HG02588 (cell line): ENCODE results near the gene NPAS3.

Experiments
- ATAC-seq: cut with Tn5 transposase; IDR thresholded peaks from one replicate; pipeline ENCODE4 v1.9.1; 2021; ENCODE audit warnings: mild to moderate bottlenecking, moderate library complexity; ENCODE audit not compliant: unreplicated experiment

The NPAS3 gene

DNA sequence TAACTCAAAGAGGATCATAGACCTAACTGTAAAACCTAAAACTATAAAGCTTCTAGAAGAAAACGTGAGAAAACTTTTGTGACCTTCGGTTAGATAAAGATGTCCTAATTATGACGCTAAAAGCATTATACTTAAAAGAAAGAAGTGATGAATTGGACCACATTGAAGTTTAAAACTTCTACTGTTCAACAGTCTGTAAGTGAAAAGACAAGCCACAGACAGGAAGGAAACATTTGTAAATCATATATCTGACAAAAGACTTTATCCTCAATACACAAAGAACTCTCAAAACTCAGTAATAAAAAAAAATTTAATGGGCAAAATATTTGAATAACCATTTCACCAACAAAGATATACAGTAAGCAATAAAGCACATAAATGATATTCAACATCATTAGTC lies 667.9 kb downstream of the NPAS3 start:
- no peak for ATAC-seq

DNA sequence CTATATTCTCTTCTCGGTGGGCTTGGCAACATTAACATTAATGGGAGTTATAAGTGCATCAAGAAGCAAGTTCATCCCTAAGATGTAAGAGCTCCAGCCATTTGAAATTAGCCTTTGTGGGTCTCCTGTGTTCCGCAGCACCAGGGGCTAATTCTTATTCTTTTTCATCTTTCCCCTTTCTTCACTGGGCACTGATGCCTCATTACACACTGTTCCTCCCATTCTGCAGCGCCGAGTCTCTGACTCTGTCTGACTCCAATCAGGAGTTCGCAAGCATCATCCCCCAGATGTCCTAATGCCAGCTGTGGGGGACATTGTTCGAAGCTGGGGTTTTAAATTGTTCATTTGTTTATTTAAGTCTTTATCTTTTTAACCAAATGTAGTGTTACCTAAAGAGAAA lies 670.9 kb downstream of the NPAS3 start:
- no peak for ATAC-seq

DNA sequence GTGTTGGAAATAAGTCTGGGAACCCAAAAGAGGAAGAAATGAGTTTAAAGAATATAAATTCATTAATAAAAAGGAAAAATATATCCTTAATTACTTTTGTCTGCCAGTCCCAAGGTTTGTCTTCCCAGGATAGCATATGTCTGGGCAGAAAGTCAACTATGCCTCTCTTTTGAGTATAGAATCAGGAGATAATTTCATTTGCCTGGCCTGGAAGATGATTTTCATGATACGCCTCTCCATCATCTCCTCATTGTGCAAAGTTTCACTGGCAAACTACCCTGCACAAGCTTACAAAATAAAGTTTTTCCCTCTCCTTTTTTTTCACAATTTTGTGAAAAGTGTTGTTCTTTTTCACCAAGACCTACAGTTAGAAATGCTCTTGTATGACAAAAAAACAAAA lies 671.4 kb downstream of the NPAS3 start:
- no peak for ATAC-seq

DNA sequence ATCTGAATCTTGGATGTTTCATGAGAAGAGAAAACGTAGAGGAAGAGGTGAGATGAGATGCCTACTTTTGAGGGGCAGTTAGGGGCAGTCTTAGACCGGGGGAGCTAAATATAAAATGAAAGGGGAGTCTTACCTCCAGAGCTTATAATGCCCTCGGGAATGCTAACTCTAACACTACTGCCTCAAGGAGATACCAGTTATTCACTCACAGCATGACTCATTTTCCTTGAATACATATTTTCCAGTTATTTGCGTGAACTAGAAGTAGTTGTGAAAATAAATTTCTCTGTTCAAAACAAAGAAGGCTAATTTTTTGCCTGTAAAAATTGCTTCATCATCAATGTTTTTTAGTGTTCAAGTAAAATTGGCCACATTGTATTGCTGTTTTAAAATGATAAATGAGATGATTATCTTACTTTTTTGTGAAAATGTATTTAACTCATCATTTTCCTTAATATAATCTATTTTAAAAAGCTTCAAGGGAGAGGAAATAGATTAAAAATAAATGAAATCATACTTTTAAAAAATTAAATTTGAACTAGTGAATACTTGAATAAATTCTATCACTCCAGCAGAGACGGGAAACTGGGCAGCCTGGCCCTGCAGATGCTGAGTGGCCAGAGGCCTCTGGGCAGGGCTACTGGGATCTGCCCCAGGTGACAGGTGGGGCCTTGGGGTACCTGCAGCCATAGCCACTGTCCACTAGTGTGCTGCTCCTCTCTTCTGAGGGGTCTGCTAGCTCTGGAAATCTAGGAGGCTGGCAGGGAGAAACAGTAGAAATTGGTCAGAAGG lies 672.9 kb downstream of the NPAS3 start:
- ATAC-seq = no peak

DNA sequence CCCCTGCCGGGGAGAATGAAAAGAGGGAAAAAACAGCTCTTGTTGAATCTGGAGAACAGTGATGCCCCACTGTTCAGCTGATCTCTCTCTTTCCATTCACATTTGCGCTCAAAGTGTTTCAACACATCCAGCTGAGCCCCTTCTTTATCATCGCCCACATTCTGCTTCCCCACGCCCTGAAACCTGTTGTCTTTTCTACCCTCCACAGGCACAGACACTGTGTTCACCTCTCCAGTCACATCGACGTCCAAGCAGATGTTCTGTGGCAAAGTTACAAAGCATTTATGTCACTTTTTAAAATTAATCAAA lies 673.5 kb downstream of the NPAS3 start:
- no peak for ATAC-seq

DNA sequence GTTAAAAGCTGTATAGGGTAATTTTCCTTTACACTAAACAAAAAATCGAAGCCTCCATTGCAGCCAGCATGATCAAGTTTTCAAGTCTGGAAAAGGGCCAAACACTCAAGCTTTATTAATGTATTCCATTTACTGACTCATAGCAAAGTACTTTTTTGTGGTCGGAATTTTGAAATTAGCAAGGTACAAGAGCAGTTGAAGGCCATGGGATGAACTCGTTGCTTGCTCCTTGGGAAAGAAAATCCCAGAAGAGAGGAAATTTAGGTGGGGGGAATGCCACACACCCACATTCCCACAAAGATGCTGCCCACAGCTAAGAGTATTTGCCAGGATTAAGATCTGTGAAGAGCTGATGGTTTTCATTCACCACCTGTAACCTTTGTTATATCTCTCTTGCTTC lies 678.5 kb downstream of the NPAS3 start:
- no peak for ATAC-seq

DNA sequence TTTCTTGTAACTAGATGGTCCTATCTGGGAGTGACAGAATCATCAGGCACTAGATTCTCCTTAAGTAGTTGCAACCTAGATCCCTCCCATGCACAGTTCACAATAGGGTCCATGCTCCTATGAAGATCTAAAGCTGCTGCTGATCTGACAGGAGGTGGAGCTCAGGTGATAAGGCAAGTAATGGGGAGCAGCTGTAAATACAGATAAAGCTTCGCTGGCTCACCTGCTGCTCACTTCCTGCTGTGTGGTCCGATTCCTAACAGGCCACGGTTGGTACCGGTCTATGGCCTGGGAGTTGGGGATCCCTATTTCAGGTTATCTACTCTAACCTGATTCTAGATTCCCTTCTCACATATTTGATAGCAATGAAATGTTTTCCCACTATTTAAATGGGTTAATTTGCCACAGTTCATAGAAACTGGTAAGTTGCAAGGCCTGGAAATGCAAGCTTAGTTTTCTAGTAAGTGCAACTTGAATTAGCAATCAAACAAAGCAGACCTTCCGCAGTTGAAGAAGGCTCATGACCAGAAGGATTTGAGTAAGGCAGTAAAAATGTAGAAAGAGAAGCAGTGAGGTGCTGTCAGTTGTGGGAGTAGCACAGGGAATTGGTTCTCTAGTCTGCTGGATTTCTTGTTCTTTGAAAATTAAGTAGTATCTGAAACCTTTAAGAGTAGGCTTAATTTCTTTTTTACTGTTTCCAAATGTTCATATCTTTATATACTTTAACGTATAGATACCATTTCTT lies 679.9 kb downstream of the NPAS3 start:
- no peak for ATAC-seq

DNA sequence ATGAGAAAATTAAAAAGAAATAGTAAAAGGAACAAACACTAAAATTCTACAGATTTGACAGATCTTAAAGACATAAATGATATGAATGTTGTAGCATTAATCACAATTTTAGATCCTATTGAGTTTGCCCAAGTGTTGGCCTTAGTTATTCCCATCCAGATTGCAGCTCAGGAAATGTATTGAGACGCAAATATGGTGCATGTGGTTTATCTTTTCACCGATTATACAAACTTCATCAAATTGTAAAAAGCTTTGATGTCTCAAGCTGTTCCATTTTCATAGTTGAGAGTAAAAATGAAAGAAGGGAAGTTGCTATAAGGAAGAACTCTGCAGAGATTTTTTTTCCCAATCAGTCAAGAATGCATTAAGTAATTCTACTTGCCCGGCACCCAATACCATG lies 683.8 kb downstream of the NPAS3 start:
- ATAC-seq = no peak

DNA sequence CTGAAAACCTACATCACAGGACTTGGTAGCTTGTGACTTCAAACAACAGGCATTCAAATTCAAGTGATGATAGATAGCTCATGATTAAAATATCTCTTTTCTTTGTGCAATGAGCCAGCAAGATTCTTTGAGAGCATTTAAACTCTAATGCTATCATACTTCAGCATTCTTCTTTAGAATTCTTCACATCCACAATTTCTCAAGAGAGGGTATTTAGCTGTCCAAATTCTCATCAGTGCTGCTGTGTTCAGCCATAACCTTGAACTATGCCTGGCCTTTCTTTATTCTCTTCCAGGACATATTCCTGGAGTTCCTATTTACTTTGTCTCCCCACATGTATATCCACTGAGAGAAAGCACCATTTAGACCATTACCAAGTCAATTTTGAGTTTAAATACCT lies 691.1 kb downstream of the NPAS3 start:
- no peak for ATAC-seq

DNA sequence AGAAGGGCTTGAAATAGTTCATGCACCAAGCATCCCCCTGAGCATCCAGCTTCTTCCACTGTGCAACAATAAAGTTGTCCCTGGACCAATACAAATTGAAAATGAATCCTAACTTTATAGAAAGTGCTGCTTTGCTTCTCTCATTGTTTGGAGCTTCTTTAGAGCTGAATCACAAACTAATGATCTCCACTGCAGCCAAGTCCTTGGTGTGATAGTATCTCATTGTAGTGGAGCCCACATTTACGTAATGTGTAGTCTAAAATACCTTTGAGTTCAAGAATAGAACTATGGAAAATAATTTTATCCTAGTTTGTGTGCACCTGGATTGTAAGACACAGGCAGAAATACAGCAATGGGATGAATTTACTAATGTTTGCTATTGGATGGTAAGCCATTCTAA lies 692.3 kb downstream of the NPAS3 start:
- no peak for ATAC-seq

DNA sequence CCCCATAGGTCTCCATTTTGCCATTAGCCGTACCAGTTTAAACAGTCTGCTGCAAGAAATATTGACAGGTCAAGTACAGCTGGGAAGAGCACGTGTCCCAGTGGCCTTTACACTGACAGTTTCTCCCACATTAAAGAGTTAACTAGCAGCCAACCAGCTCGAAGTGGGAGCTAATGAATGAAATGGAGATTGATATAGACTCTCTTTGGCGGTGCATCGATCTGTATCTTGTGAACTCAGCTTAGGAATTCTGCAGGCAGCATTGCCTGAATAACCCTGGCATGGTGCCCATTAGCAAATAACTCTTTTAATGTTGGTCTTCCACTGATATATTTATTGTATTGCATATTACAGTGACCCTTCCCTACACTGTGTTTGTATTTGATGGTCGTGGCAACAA lies 692.8 kb downstream of the NPAS3 start:
- no peak for ATAC-seq

DNA sequence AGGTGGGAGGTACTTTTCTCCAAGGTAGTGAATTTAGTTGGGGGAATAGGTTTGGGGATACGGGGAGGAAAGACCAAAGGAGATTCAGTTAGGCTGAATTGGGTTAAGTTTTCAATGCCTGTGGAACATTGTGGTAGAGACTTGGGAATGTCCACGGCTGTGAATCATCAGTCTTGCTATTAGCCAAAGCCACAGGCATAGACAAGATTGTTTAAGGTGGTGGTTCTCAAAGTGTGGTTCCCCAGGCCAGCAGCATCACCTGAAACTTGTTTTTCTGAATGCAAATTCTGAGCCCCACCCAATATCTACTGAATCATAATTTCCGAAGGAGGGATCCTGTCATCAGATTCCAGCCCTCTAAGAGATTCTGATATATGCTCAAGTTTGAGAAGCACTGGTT lies 696.0 kb downstream of the NPAS3 start:
- ATAC-seq = no peak

DNA sequence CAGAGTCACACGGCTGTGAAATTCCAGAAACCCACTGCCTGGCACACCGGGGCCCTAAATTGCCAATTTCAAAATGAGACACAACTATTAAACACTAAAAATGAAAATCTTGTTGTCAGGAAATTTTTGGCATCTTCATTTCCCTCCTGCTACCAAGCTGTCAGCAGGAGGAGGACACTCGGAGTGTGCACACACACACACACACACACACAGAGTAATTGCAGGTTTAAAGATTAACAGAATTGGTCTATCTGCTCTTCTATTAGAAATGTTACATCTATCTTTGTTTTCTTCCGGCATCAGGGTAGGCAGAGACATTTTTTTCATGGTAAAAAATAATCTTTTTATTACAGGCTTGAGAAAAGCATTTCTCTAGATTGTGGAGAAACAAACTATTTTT lies 698.0 kb downstream of the NPAS3 start:
- no peak for ATAC-seq

DNA sequence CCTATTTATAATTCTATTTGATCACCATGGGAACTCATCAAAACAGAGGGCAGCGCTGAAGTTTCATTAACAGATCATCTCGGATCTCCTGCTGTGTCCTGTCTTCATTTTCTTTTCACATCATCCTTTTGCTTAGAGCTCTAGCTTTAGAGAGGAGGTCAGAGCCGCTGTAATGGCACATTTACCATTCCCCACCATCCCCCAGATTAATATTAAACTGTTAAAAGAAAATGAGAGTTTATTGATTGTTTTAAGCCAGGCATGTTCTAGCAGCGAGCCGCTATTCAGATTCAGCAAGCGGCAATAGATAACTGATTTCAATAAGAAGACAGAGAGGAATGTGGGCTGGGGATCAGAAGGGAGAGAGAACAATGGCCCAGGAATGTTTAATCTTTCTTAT lies 703.4 kb downstream of the NPAS3 start:
- no peak for ATAC-seq

DNA sequence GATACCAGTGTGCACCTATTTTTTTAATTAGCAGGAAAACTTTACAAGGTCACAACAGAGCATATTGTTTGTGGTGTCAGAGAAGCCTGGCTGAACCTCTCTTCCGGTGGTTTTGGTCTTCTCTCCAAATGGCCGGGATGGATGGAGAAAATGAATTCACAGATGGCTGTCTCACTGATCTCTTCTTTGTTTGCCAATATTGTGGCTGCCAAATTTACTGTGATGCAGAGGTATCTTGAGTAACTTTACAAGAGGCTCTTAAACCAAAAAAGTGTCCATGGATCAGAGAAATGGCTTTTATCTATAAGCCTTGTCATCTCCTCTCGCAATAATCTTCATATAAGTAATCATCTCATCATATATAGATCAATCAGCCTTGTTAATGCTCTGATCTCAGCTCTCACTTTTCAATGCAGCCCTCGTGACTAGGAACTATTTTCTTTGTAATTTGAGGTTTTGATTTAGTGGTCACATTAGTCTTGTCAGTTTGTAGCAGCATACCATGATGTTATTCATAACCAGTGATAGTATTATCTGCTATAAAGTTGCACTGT lies 704.1 kb downstream of the NPAS3 start:
- ATAC-seq = no peak

DNA sequence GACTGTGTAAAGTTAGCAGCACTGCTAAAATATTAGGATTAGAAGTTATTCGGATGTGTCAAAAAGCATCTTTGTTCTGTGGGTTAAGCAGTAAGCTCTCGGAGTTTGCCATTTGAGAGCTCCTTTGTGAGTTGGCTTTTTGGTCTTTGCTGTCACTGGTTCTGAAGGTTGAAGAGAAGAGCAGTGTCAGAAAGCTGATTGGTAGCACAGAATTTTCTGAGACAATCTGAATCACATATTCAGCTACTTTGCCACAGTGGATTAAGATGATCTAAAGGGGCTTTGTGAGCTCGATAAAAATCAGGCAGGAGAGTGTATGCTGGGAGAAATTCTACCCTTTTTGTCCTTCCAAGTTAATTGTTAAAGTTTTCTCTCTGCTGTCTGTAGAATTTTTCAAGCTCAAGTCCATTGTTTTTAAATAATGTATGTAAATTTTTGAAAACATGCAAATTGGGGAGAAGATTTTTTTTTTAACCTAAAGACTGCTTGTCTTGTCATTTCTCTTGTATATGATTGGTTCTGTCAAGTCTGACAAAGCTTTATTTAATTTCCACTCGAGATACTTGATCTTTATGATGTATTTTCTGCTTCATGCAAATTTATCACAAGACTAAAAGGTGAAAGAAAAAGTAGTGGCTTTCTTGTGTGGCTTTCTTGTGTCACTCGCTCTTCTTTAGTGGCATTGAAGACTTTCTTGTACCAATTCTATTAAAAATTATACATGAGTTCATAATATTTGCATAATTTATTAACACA lies 704.9 kb downstream of the NPAS3 start:
- ATAC-seq = no peak

DNA sequence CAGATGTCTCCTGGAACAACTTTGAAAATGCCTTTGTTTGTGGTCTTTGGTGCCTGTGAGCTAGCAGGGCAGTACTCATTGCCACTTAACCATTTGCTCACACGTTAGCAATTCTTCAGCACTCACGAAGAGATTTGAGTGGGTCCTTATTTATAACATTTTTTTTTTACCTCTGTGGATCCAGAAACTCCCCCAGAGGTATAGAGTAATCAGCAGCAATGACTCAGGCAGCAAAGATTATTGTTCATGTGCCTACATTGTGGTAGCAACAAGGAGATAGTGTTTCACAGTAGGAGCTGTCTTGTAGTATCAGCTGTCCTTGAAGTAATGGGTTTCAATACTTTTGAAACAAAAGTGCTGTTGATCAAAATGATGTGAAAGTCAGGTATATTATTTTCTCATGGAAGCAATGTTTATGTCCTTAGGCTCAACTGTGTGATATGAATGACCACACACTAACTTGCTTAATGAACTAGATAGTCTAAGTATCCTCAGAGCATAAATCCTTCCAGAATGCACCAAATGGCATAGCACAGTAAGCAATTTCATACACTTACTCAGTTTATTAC lies 708.1 kb downstream of the NPAS3 start:
- ATAC-seq = no peak

DNA sequence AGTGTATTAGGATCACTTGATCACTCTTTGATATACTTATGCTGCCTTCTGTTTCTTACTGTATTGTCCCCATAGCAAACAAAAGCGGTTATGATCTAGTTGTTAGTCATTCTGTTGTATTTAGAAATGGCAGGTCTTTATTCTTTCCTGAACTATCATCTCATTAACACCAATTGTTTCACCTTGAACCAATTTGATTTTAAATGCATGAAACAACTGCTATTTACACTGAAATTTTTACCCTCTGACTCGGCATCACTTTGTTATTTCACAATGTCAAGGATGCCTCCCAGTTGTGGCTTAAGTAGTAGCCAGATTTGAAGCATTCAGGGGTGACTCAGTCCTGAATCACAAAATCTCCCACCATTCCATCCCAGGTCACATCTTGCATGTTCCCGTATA lies 708.7 kb downstream of the NPAS3 start:
- no peak for ATAC-seq

DNA sequence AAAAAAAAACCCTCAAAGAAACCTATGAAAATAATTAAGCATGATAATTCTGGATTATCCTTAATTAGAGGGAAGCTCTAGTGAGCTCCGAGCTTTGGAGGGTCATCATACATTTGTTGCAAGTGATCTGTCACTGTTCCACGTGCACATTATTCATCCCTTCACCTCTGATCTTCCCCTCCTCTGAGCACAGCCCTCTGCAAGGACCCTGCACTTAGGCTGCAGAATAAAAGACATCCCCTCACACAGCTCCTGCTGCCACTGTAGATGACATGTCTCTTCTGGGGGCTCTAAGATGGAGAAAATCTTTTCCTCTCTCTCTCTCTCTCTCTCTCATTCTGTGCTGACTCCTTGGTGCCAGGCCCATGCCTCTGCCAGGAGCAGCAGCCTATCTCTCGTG lies 711.8 kb downstream of the NPAS3 start:
- ATAC-seq = no peak

DNA sequence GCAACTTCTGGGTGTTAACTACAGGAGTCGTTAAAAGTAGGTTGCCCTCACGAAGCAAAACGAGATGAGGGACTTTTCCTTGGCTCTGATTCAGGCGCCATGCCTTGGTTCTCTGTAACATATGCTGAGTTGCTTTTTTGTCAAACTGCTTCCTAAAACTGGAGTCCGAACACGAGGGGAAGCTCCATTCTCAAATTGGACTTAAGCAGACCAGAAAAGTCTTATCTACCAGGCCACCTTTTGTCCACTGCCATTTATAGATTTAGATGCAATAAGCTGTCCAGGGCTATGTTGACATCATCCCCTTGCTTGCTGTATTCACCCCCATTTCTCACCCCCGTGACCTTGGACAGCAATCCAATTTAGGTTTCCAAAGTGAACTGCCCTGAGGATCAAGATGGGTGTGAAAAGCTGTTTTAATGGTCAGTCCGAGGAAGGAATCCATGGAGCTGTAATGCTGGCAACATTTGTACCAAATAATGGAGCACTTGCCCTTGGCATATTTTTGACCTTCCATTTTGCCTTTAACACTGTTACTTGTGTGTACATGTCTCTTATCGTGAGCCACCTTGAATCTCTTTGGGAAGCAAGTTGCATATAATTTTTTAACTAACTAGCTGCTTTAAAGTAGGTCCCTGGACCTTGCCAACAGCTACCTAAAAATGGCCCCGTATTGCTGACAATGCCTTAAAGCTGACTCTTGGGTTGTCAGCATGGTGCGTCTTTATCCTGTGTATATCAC lies 714.1 kb downstream of the NPAS3 start:
- ATAC-seq = no peak

DNA sequence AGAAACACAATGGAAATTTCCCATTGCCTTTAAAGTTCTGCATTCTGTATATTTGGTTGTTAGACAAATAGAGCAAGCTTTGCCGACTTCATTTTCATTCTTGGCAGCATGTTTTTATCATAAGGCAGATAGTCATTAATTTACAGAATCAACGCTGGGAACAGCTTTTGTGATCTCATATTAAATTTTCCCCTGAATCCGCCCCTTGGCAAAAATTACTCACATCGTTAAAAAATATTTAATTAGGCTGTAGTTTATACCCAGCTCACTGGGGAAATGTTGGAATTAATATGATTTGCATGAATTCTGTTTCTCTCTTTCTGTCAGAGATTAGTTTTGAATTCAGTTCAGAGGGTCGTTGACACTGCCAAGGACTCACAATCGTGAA lies 714.6 kb downstream of the NPAS3 start:
- no peak for ATAC-seq
